HCT116 (cell line): ENCODE results near the gene CBX4.

Source experiments
- JUND ChIP-seq: IDR thresholded peaks from 2 replicates; pipeline ENCODE4 v1.6.1; 2012
- POLR2AphosphoS5 ChIP-seq: IDR thresholded peaks from 2 replicates; pipeline ENCODE4 v1.6.1; 2011; ENCODE audit warnings: mild to moderate bottlenecking, low read depth, low read length, moderate library complexity

GRCh38 chr17:79788455-79788854, 50.8 kb downstream of the CBX4 start:
- no peak for TF ChIP-seq POLR2AphosphoS5
- no peak for TF ChIP-seq JUND
